OCI-LY3 (cell line): ENCODE measurements around the gene FAF2.
"Not testable (repeated sequence)": the region's sequence is repeated elsewhere in the genome, so short reads cannot be mapped to it uniquely, and the experiment has no call there.

Experiments used
- EZH2phosphoT487 ChIP-seq: fragments of 200-600 bp; shearing (Covaris generic); IDR thresholded peaks from 2 replicates; pipeline ENCODE4 v1.6.1; 2018; ENCODE audit warnings: antibody characterized with exemption, mixed run types, low read depth
- TF ChIP-seq, protein P1 (sequence below): fragments of 200-600, 300-600 bp; sonication (generic); IDR thresholded peaks from 2 replicates; pipeline ENCODE4 v1.5.1; 2014; ENCODE audit warnings: antibody characterized with exemption, low read length, low read depth

DNA sequence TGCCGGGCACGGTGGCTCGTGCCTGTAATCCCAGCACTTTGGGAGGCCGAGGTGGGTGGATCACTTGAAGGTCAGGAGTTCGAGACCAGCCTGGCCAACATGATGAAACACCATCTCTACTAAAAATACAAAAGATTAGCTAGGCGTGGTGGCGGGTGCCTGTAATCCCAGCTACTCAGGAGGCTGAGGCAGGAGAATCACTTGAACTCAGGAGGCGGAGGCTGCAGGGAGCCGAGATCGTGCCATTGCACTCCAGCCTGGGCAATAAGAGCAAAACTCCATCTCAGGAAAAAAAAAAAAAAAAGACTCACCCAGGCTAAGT, 40.0 kb upstream of the FAF2 start:
- TF ChIP-seq, protein P1, sequence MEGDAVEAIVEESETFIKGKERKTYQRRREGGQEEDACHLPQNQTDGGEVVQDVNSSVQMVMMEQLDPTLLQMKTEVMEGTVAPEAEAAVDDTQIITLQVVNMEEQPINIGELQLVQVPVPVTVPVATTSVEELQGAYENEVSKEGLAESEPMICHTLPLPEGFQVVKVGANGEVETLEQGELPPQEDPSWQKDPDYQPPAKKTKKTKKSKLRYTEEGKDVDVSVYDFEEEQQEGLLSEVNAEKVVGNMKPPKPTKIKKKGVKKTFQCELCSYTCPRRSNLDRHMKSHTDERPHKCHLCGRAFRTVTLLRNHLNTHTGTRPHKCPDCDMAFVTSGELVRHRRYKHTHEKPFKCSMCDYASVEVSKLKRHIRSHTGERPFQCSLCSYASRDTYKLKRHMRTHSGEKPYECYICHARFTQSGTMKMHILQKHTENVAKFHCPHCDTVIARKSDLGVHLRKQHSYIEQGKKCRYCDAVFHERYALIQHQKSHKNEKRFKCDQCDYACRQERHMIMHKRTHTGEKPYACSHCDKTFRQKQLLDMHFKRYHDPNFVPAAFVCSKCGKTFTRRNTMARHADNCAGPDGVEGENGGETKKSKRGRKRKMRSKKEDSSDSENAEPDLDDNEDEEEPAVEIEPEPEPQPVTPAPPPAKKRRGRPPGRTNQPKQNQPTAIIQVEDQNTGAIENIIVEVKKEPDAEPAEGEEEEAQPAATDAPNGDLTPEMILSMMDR: not testable (repeated sequence)
- TF ChIP-seq EZH2phosphoT487: not testable (repeated sequence)
